GM18867 (cell line): ENCODE results near the gene DUSP16.
"Not testable (repeated sequence)": the region's sequence is repeated elsewhere in the genome, so short reads cannot be mapped to it uniquely, and the experiment has no call there.

Experiments used
- ATAC-seq: cut with Tn5 transposase; IDR thresholded peaks from one replicate; pipeline ENCODE4 v1.9.1; 2021; ENCODE audit warnings: mild to moderate bottlenecking, moderate library complexity; ENCODE audit not compliant: unreplicated experiment

Gene DUSP16

DNA sequence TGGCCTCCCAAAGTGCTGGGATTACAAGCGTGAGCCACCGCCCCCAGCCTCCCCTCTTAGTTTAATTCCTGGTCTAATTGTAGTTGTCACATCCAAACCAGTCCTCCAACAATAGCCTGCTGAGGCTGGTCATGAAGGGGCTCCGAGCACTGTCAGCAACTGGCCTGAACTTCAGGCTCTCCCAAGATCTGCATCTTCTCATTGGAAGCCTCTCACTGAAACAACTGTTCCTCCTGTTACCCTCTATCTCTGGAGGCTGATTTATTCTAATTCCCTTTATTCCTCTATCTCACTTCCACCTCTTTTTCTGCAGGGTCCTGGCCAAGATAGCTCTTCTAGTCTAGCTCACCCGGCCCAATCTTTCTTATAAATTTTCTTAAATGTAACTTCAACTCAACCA, 89.4 kb downstream of the DUSP16 start:
- no peak for ATAC-seq

DNA sequence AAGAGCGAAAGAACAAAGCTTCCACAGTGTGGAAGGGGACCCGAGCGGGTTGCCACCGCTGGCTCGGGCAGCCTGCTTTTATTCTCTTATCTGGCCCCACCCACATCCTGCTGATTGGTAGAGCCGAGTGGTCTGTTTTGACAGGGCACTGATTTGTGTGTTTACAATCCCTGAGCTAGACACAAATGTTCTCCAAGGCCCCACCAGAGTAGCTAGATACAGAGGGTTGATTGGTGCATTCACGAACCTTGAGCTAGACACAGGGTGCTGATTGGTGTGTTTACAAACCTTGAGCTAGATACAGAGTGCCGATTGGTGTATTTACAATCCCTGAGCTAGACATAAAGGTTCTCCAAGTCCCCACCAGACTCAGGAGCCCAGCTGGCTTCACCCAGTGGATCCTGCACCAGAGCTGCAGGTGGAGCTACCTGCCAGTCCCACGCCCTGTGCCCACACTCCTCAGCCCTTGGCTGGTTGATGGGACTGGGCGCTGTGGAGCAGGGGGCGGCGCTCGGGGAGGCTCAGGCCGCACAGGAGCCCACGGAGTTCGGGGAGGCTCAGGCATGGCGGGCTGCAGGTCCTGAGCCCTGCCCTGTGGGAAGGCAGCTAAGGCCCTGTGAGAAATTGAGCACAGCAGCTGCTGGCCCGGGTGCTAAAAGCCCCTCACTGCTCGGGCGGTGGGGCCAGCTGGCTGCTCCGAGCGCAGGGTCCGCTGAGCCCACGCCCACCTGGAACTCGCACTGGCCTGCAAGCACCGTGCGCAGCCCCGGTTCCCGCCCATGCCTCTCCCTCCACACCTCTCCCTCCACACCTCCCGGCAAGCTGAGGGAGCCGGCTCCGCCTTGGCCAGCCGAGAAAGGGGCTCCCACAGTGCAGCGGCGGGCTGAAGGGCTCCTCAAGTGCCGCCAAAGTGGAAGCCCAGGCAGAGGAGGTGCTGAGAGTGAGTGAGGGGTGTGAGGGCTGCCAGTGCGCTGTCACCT, 90.4 kb downstream of the DUSP16 start:
- ATAC-seq: not testable (repeated sequence)

DNA sequence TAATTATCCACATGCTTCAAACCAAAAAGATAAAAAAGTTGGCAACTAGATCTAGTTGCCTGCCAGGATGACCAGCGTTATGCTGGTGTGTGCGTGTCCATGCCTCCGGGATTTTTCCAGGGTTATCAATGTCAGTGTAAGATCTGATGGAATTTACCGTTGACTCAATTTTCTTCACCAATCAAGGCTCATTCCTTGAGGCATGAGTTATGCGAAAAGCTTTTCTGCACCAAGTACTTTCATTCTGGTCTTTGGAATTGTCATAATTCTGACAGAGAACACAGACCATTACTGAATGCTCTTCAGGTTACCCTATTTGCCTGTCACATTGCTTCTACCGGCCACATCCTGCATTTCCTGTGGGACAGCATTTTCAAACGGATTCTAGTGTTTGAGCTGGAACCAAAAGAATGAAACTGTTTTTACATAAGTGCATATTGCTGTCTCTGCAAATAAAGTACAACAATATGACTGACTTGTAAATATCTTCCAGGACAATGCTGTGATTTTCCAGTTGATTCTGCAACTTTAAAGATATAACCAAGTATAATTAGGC, 91.8 kb downstream of the DUSP16 start:
- no peak for ATAC-seq

DNA sequence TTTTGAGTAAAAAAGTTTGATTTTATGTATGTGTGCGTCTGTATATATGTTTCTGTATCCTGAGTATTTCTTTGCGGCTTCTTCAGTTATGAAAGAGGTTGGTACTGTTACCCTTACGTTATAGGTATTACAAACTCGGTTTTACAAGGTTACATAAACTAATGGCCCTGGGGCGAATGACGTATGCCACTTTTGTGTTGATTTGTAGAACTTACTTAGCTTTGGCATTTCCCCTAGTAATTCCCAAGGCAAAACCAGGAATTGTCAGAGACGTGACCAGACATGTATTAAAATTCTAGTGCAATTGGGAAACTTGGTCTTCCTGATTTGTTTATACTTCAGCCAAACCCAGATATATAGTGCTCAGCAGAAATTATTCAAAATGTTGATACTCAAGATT, 93.3 kb downstream of the DUSP16 start:
- no peak for ATAC-seq

DNA sequence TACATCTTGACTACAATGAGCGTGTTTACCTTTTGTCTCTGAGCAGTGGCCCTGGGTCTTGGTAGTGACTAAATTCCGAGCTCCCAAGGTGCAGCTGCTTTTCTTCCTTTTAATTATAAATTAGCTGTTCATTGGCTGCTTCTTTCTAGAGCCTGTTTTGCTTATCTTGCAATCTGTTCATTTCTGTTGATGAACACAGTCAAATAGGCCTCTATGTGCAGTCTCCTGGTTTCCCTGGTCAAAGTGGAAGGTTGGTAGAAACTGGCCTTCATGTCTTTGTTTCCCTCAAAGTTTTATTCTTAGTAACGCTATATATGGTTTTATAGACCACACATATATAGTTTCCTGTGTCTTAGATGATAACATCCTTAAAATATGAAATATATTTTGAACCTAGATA, 94.1 kb downstream of the DUSP16 start:
- no peak for ATAC-seq

DNA sequence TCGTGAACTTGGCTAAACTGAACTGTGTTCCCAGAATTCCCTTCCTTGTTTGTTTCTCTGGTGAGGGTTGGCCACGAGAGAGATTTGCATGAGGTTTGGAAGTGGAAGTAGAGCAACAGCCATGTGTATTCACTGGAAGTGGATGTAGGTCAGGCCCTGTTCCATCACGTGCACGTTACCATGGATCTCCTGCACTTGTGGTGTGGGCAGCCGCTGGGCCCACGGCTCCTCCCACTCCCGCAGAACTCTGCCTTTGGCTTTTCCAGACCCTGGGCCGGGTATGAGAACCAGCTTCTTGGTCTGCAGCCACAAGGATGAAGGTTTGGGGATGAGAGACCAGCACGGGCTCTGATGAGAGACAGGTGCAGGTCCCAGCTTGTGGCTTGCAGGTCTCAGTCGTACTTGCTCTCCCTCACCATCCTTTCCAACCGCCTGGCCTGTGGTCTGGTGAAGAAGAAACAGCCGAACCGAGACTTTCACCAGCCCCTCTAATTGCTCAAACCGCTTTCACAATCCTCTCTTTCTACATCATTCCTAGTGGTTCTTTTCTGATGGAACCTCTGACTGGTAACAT, 94.9 kb downstream of the DUSP16 start:
- no peak for ATAC-seq

DNA sequence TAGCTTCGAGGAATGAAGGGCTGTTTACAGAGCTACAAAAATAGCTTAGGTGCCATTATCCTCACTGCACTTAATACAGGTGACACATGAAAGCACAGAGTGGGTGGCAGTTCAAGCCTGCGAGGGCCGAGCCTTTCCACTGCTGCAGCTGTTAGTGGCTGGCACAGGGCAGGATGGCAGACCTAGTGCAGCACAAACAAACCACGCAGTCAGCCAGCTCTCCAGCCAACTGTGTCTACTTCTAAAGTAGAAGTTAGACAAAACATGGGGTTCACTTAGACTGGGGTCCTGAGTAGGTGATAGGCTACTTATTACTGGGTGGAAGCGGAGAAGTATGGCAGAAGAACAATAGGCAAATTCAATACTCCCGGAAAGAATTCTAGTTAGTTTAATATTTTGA, 95.4 kb downstream of the DUSP16 start:
- ATAC-seq: no peak

DNA sequence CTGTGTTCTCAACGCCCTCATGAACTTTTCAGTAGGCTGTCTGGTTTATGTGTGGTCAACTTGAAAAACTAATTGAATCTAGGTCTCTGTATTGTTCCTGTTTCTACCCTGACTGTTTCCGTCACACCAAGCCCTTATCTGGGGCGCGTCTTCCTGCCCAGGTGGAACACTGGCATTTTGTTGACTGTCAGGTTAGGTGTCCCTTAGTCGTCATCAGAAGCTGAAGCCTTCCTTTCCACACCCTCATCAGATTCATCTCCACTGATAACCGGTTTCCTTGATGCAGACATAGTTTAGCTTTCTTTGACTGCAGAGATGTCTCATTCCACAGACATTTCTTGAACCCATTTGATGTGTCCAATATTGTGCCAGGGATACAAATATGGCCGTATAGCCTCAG, 96.5 kb downstream of the DUSP16 start:
- ATAC-seq: no peak

DNA sequence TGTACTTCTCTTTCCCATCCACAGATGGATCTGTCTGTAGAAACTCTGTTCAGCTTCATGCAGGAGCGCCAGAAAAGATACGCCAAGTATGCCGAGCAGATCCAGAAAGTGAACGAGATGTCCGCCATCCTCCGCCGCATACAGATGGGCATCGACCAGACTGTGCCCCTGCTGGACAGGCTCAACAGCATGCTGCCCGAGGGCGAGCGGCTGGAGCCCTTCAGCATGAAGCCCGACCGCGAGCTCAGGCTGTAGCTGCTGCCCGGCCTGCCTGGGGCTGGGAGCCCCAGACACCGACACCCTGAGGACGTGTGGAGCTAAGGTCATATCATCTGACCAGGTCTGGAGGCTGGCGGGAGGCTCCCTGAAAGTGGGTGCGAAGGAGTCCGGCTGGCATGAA, 97.1 kb downstream of the DUSP16 start:
- ATAC-seq: no peak

DNA sequence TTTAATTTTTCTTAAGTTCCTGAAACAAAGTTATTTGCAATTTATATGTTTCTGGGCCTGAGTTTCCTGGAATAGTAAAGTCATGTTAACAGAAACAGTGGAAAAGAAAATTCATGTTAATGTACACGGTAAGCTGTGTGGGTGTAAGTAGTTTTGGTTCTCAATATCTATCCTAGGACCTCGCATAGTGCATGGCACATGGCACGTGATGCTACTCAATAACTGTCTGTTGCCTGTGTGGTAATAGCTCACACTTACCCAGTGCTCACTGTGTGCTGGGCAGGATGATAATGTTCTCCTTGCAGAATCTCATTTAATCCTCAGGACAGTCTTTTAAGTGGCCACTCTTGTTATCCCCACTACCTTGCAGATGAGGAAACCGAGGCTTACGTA, 100.7 kb downstream of the DUSP16 start:
- no peak for ATAC-seq

DNA sequence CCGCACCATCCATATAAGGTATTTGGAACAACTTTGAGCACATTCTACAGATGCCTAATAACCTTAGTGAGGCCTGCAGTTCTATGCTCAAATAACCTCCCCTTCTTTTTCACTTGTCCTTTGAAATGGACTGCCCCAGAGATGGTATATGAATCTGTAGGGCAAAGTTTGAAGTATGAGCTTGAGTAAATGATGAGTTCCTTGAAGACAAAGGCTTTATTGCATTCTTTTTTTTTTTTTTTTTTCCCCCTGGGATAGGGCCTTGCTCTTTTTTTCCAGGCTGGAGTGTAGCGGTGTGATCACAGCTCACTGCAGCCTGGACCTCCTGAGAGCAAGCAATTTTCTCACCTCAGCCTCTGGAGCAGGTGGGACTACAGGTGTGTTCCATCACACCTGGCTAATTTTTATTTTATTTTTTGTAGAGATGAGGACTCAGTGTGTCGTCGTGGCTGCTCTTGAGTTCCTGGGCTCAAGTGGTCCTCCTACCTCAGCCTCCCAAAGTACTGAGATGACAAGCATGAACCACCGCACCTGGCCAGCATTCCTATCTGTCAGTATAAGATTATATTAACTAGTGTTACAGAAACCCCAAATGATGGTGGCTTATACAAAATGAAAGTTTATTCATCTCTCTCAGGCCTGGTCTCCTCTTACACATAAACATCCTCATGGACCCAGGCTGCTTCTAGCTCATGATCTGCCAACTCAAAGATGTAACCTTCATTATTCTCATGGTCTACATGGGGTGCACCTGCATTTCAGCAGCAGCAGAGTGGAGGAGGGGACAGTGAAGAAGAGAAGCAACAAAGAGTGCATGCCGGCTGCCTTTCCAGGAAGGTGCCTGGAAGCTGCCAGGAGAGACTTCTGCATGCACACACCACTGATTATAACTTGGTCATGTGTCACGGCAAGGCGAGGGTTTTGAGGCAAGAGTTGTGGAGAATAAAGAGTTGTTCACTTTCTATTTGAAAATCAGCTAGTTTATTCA, 101.4 kb downstream of the DUSP16 start:
- no peak for ATAC-seq

DNA sequence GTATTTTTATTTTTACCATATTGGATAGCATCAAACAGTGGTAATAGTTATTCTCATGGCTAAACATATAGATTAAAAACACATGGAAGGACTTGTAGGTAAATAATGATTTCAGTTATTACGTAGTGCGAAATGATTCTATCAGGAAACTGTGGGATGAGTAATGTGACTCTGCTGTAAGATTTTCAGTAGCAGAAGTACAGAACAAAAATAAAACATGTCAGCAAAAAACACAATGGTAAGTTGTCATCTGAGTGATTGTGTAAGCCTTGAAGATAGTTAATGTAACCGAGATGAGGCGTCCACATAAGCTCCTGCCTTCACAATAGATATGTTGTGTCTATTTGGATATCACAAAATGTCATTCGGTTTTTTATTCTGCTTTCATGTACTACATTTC, 106.0 kb downstream of the DUSP16 start:
- no peak for ATAC-seq

DNA sequence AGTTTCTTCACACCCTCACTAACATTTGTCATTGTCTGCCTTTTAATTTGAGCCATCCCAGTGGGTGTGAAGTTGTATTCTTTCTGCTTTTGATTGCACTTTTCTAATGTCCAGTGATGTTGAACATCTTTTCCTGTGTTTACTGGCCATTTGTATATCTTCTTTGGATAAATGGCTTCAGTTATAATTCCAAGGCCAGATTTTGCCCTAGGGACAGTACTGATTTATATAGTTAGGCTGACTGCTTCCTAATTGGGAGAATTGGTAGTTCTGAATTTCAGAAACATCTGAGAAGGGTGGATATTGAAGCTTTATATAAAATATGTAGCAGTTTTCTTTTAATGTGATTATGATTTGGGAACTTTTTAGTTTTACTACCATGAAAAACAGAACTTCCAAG, 108.3 kb downstream of the DUSP16 start:
- ATAC-seq: no peak

DNA sequence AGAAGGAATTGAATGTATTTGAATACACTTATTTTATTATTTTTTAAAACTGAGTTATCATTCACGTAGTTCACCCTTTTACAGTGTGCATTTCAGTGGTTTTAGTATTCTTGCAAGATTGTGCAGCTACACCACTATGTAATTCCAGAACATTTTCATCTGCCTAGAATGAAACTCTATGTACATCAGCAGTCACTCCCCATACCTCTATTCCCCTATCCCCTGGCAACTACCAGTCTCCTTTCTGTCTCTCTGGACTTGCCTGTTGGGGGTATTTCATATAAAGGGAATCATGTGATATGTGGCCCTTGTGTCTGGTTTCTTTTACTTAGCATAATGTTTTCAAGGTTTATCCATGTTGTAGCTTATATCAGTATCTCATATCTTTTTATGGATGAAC, 109.0 kb downstream of the DUSP16 start:
- no peak for ATAC-seq

DNA sequence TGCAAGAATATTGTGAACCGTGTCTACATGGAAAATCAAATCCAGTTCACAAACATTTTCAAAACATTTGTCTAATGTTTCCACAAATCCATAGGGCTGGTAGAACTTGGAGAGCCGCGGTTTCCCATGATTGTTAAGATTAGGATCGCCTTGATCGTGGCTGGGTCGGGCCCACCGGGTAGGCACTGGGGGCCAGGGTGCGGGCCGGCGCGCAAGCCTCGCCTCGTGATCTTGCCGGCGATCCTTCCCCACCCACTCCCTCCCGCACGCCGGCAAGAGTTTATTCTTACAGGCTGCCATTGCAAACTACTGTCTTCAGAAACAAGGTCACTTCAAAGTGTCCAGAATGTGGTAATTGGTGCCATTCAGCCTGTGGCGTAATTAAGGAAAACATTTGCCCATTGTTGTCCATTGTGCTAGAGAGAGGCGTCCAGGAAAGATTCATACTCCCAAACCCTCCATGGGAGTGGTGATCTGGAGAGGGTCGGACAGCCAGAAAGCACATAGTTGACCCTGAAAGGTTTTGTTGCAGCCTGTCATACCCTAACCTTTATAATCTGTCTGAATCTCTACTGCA, 110.2 kb downstream of the DUSP16 start:
- ATAC-seq: no peak

DNA sequence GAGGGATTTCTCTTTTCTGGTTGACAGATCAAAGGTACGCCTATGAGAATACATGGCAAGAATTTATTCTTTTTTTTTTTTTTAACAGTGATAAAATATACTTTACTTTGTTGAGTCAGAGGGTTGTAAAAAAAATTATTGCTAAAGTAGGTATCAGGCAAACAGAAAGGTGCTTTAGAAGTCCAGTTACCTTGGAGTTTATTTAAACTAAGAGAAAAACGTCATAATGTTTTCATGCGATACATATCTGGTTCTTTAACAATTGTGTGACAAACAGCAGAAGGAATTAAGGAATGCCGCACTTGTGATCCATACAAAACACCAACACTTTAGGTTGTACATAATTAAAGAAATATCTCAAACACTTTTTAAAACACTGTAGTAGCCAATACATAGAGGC, 111.6 kb downstream of the DUSP16 start:
- no peak for ATAC-seq

DNA sequence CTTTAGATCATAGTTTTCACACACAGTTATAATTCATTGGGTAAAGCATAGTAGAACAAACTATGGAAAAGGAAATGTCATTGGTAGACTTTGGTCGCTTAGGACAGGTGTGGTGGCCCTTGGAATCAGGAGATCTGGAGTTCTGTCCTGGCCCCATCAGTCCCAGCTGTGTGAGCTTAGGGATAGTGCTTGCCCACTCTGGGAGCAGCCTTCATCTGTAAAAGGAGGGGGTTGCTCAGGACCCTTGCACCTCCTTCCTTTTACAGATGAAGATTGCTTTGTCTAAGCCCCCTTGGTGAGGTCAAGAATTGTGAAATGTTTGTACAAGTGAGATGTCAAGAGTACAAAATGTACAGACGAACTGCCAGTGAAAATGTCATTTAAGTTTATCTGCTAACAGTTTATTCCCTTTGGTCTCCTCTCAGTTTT, 112.6 kb downstream of the DUSP16 start:
- ATAC-seq: no peak

DNA sequence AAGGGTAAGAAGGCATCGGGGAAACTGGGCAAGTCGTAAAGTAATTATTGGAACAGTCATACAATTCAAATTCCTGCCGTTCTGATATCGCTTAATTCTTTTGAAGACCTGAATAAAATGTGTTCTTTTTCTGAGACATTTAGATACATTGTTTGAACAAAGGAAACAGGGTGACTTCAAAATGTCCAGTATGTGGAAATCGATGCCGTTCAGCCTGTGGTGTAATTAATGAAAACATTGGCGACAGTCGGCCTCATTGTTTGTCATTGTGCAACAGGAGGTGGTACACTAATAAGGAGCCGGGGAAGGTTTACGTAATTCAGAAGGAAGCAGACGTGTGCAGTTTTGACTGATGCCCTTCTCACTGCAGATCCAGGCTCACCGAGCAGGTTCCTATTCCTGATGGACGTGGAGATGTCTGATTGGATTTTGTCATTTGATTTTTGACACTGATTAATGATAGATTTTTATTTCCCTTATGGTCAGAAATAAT, 113.1 kb downstream of the DUSP16 start:
- no peak for ATAC-seq

DNA sequence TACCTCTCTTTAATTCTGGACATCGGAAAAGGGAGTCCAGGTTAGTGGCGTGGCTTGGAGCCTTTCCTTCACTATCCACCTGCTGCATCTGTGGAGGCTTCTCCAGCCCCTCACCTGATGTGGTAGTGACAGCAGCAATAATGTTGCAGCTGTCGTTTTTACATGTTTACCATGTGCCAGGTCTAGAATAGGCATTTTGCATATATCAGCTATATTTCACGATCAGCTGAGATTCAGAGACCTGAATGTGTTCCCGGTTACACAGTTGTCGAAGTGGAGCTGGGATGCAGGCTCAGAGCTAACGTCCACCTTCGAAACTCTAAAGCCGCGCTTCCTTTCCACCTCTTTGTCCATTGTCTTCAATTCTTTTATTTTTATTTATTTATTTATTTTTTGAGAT, 114.8 kb downstream of the DUSP16 start:
- ATAC-seq: no peak

DNA sequence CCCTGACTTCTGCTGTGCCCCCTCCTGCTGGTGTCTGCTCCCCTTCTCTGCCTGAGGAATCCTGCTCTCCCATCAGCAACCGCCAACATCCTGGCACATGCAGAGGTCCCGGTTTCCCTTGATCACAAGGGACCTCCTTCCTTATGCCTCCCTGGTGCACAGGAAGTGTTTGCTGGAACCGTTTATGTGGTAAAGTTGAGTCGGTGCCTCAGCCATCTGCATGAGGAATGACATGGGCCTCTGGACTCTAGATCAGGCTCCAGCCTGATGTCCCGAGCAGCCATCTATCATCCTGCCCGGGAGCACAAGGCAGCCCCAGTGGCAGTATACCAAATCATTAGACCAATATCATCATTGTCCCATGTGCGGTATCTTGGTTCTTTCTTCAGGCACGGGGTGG, 115.4 kb downstream of the DUSP16 start:
- ATAC-seq: no peak
